KOPT-K1 (cell line): ENCODE data around the gene GALP.
"Not testable (repeated sequence)": the region's sequence is repeated elsewhere in the genome, so short reads cannot be mapped to it uniquely, and the experiment has no call there.

ENCODE experiments used
- H3K27ac ChIP-seq: fragments of 200-600 bp; sonication (generic); 2 replicates; pipeline ENCODE4 v1.5.1; 2016; ENCODE audit warnings: antibody characterized with exemption, mild to moderate bottlenecking, low read depth, low read length; ENCODE audit not compliant: poor library complexity, severe bottlenecking
- H3K36me3 ChIP-seq: fragments of 200-600 bp; sonication (generic); 2 replicates; pipeline ENCODE4 v1.5.1; 2017; ENCODE audit warnings: antibody characterized with exemption, mild to moderate bottlenecking, low read length, moderate library complexity; ENCODE audit not compliant: insufficient read depth
- H3K9me3 ChIP-seq: fragments of 200-600 bp; sonication (generic); 2 replicates; pipeline ENCODE4 v1.5.1; 2017; ENCODE audit warnings: antibody characterized with exemption, low read length, mild to moderate bottlenecking; ENCODE audit not compliant: insufficient read depth, poor library complexity, severe bottlenecking

The GALP gene

DNA sequence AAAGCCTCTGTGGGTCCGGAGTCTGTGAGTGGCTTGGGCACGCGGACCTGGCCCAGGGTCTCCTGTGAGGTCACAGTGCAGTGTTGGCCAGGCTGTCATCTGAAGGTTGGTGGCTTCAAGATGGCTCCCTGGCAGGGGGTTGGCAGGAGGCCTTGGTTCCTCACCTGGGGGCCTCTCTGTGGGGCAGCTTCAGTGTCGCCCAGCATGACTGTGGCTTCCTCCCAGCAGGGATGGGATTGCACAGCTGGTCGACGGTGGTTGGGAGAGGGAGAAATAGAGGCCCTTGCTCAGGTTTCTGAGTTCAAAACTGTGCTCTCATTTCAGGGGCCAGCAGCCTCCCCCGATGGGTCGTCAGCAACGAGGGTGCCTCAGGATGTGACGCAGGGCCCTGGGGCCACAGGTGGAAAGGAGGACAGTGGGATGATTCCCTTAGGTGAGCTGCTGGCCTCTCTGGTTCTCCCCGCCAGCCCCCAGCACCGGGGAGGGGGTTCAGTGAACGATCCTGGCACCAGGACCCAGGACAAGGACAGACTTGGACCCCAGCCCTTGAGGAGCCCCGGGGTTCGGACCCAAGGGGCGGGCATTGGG, 17.5 kb upstream of the GALP start:
- H3K36me3 ChIP-seq = peaks cover 81% of the 10 kb centered on the region
- no peak overlapping the region for H3K27ac ChIP-seq
- no peaks in the 10 kb centered on the region for H3K9me3 ChIP-seq

- peaks cover 74% of the 10 kb centered on the region for H3K36me3 ChIP-seq
- H3K9me3 ChIP-seq = no peaks in the 10 kb centered on the region
- H3K27ac ChIP-seq = no peak overlapping the region
Observed at GRCh38 chr19:56159009-56159559, 16.7 kb upstream of the GALP start.

- H3K9me3 ChIP-seq = no peaks in the 10 kb centered on the region
- peaks cover 67% of the 10 kb centered on the region for H3K36me3 ChIP-seq
- no peak overlapping the region for H3K27ac ChIP-seq
Observed at GRCh38 chr19:56159622-56160271, 16.1 kb upstream of the GALP start.

GRCh38 chr19:56161534-56161933, 14.3 kb upstream of the GALP start:
- Histone ChIP-seq H3K27ac (no peak overlapping the region), H3K9me3 (no peaks in the 10 kb centered on the region), H3K36me3 (peaks cover 49% of the 10 kb centered on the region)

DNA sequence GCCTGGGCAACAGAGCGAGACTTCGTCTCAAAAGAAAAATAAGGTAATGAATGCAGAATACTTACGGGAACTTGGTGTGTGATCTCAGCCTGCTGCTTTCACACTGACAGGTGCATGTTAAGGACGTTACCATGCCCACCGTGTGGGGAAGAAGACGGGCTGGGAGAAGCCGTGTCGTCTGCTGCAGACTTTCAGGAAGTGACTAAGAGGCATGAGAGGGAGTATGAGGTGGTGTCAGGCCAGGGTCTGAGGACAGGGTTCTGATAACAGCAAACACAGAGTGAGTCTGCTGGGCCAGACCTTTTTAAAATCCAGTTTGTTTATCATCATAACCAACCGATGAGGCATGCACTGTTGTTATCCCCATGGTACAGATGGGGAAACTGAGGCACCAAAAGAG, 13.6 kb upstream of the GALP start:
- Histone ChIP-seq H3K9me3 (no peaks in the 10 kb centered on the region), H3K27ac (no peak overlapping the region), H3K36me3 (peaks cover 42% of the 10 kb centered on the region)

DNA sequence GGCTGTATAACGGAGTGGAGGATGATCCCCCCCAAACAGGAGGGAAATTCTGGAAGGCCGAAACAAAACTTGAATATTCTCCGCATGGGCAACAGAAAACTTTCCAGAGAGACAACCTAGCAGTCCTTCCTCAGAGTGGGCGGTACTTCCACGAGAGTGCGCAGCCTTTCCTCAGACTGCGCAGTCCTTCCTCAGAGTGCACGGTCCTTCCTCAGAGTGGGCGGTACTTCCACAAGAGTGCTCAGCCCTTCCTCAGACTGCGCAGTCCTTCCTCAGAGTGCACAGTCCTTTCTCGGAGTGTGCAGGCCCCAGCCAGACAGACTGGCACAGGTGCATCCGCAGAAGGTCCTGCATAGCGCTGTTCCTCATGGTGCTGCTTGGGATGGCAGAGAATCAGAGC, 12.7 kb upstream of the GALP start:
- H3K36me3 ChIP-seq = peaks cover 34% of the 10 kb centered on the region
- H3K9me3 ChIP-seq = no peaks in the 10 kb centered on the region
- no peak overlapping the region for H3K27ac ChIP-seq

GRCh38 chr19:56167064-56167578, 8.7 kb upstream of the GALP start:
- no peaks in the 10 kb centered on the region for H3K36me3 ChIP-seq
- no peaks in the 10 kb centered on the region for H3K9me3 ChIP-seq
- no peak overlapping the region for H3K27ac ChIP-seq

GRCh38 chr19:56170261-56170660, 5.5 kb upstream of the GALP start:
- Histone ChIP-seq H3K36me3 (no peaks in the 10 kb centered on the region), H3K9me3 (no peaks in the 10 kb centered on the region), H3K27ac (no peak overlapping the region)

DNA sequence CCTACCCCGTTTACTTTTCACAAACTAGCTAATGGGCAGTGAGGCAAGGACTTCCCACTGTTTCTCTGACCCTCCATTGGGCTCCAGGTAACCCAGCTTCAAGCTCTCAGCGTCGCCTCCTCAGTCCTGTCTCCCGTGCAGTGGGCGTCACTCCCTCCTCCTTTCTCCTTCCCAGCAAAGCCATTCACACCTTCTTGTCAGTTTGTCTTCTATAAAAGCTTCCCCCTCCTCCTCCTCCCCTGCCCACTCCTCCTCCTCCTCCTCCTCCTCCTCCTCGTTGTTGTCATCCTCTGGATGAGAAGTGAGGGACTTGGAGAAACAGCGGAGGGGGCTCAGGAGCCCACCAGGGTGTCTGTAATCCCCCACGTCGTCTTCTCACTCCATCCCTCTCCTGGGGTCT, 1.7 kb upstream of the GALP start:
- Histone ChIP-seq H3K9me3 (no peaks in the 10 kb centered on the region), H3K27ac (no peak overlapping the region), H3K36me3 (no peaks in the 10 kb centered on the region)

- Histone ChIP-seq H3K27ac (no peak overlapping the region), H3K36me3 (no peaks in the 10 kb centered on the region), H3K9me3 (no peaks in the 10 kb centered on the region)
Observed at GRCh38 chr19:56174550-56174949, 1.3 kb upstream of the GALP start.

- not testable (repeated sequence) for H3K9me3 ChIP-seq, H3K36me3 ChIP-seq, H3K27ac ChIP-seq
Observed at GRCh38 chr19:56176310-56176709, 502 bp downstream of the GALP start.

GRCh38 chr19:56176881-56177280, 1.1 kb downstream of the GALP start:
- Histone ChIP-seq H3K27ac (no peak overlapping the region), H3K9me3 (no peaks in the 10 kb centered on the region), H3K36me3 (no peaks in the 10 kb centered on the region)

DNA sequence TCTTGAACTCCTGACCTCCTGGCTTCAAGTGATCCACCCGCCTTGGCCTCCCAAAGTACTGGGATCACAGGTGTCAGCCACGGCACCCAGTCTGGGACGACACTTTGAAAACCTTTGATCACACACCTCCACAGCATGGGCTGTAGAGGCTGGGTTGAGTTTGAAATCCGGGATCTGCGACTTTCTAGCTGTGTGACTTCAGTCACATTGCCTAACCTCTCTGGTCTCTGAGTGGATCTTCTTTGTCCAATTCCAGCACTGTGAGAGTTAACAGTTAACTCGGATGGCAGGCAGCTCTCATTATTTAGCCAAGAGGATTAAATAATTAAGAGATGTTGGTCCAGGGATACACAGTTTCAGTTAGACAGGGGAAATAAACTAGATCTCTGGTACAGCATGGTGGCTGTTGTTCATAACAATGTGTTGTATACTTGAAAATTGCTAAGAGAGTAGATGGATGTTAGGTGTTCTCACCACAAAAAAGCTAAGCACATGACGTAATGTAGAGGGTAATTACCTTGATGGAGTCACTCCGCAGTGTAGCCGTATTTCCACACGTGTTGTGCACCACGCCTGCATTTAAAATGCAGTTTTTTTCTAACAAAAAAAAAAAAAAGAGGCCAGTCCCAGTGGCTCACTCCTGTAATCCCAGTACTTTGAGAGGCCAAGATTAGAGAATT, 1.9 kb downstream of the GALP start:
- Histone ChIP-seq H3K9me3 (no peaks in the 10 kb centered on the region), H3K36me3 (no peaks in the 10 kb centered on the region), H3K27ac (no peak overlapping the region)

DNA sequence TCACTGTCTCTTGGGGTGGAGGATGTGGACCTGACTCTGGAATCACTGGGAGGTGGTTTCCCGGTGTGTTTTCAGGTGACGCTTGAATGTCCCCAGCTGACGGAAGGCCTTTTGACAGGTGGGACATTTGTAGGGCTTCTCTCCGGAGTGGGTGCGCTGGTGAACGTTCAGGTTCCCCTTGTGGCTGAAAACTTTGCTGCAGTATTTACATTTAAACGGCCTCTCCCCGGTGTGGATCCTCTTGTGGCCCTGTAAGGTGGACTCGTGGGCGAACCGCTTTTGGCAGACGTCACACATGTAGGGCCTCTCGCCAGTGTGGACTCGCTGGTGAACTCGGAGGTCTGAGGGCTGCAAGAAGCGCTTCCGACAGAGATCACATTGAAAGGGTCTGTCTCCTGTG, 14.0 kb downstream of the GALP start:
- Histone ChIP-seq H3K36me3 (no peaks in the 10 kb centered on the region), H3K27ac (no peak overlapping the region), H3K9me3 (no peaks in the 10 kb centered on the region)

DNA sequence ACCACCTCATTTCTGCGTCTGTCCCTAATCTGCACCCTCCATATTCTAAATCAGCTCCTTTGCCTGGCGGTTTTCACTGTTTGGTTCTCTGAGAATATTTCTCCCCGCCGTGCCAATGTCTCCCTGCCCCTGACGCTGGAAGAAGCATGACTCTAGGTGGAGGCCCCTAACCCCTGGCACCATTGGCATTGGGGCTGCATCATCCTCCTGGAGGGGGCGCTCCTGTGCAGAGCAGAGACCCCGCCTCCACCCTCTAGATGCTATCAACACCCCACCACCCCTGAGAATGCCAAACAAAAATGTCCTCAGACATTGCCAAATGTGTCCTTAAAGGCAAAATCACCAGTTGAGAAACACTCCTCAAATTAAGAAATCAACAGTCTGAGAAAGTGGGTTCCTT, 15.3 kb downstream of the GALP start:
- Histone ChIP-seq H3K36me3 (no peaks in the 10 kb centered on the region), H3K9me3 (no peaks in the 10 kb centered on the region), H3K27ac (no peak overlapping the region)
